ENCODE data around the gene CAMKK1.

Gene CAMKK1

DNA sequence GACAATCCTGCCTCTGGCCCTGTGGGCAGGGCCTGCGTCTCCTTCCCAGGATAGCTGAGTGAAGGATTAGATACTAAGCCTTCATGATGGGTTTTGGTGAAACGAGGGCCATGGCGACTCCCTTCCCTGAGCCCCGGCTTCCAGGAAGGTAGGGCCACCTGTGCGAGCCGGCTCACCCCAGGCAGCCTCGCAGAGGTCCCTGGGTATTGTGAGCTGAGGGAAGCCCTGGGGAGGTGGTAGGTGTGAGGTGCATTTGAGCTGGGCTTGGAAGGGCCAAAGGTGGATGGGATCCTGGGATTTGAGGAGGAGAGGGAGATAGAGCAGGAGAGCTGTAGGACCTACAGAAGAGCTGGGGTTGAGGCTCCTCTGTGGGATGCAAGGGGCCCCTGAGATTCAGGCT, 29.9 kb upstream of the CAMKK1 start:
- Mint-ChIP-seq H3K4me3 (no peak overlapping the region), H3K27me3 (no peaks in the 10 kb centered on the region), H3K4me1 (peaks cover 49% of the 10 kb centered on the region), H3K9me3 (no peaks in the 10 kb centered on the region), H3K27ac (peak overlapping the region; percentile 8), H3K36me3 (peaks cover 24% of the 10 kb centered on the region)
- no peak for ATAC-seq

DNA sequence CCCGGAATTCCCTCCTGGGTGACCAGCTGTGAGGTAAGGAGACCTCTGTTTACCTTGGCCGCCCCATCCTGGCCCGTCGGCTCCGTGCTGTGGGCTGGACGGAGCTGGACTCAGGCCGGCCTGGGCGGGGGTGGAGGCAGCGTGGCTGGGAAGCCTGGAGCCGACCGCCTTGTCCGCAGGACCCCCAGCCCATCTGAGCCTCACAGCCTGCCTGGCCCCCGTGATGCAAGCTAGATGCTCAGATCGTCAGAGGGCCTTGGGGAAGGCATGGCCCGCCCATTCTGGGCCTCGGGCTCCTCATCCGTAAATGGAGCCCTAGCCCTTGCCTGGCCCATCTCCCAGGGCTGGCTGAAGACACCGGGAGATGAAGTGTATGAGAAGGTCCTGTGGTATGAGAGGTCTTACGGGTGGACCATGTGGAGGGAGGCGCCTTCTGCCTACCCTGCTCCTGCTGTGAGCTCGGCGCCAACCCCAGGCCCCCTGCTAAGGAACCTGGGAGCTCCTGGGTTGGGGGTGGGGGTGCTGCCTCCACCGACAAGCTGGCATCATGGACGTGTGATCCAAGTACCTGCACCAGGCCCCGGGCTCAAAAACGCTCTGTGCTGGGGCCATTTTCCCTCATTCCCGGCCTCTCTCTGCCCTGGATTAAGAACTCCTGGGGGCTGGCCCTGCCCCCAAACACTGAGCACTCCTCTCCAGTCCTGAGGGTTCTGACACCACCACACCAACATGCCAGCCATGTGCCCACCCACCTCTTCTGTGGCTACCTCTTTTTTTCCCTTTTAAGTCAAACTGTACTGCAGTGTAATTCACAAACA, 28.9 kb upstream of the CAMKK1 start:
- H3K4me3 Mint-ChIP-seq, result no peak overlapping the region
- H3K27ac Mint-ChIP-seq, result peak overlapping the region; percentile 8
- peaks cover 52% of the 10 kb centered on the region for H3K4me1 Mint-ChIP-seq
- peaks cover 14% of the 10 kb centered on the region for H3K36me3 Mint-ChIP-seq
- ATAC-seq, result no peak
- H3K27me3 Mint-ChIP-seq, result no peaks in the 10 kb centered on the region
- H3K9me3 Mint-ChIP-seq, result no peaks in the 10 kb centered on the region

DNA sequence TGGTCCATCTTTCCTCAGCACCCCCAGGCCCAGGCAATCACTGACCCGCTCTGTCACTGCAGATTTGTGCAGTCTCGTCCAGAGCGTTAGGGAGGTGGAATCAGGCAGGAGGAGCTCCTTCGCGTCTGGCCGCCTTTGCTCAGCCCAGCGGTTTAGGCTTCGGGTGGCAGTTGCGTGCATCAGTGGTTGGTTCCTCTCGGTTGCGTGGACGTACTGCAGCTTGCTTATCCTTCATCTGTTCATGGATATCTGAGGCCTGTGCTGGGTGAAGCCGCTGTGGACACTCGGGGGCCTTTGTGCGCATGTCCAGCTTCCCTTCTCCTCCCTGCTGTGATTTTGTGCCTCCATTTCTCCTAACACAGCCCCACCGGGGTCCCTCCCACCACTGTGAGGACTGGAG, 28.2 kb upstream of the CAMKK1 start:
- no peaks in the 10 kb centered on the region for H3K27me3 Mint-ChIP-seq
- ATAC-seq, result no peak
- no peak overlapping the region for H3K27ac Mint-ChIP-seq

DNA sequence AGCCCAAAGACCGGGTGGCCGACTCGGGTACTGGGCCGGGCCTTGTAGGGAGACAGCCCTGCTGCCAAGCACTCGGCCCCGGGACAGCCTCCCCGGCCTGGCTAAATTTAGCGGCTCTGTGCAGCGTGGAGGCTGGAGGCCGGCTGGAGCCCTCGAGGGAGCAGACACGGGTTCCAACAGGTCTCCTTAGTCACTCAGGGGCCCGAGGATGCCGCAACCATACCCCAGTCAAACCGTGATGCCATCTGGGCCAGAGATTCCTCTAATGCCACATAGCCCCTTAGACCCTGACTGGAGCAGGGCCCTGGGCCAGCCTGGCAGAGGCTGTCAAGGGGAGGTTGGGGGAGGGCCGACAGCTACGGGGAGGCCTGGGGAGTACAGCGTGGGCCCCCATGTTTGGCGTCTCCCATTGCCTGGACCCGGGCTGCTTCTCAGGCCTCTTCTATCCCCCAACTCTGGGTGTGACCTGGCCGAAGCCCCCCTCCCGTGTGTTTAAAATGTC, 26.3 kb upstream of the CAMKK1 start:
- Mint-ChIP-seq H3K27me3 (no peaks in the 10 kb centered on the region), H3K27ac (no peak overlapping the region), H3K36me3 (no peaks in the 10 kb centered on the region), H3K4me3 (no peak overlapping the region), H3K9me3 (no peaks in the 10 kb centered on the region), H3K4me1 (peaks cover 69% of the 10 kb centered on the region)
- no peak for ATAC-seq

More for the DNA sequence above, 28.2 kb upstream of the CAMKK1 start:
- Mint-ChIP-seq H3K4me3 (no peak overlapping the region), H3K9me3 (no peaks in the 10 kb centered on the region), H3K4me1 (peaks cover 57% of the 10 kb centered on the region), H3K36me3 (peaks cover 8% of the 10 kb centered on the region)

DNA sequence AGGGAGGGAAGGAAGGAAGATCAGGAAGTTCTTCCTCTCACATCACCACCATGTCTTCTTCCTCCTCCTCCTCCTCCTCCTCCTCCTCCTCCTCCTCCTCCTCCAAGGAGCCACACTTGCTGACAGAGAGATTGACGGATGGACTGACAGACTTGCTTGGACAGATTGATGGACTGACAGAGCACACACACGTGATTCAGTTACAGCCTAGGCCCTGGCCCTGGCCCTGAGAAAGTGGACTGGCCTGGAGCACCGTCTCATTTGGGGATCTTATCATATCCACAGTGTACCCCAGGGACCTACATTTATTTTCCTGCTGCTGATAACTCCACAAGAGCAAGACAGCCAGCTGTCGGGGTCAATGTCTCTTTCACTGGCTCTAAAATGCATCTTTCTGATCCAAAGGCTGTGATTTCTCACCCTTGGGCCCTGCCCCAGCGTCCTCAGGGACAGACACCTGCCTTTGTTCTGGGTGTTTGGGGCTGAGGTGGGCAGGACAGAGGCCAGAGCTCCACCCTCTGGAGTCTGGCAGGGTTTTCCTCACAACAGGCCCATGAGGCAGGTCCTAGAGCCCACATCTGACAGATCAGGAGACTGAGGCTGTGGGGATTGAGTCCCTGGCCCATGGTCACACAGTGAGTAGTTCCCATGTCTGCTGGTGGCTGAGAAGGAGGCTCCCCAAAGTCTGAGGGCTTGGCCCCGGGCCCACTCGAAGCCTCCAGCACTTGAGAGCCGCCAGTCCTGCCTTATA, 25.7 kb upstream of the CAMKK1 start:
- Mint-ChIP-seq H3K36me3 (no peaks in the 10 kb centered on the region), H3K27ac (peak overlapping the region; percentile 27), H3K9me3 (no peaks in the 10 kb centered on the region), H3K4me3 (no peak overlapping the region), H3K27me3 (no peaks in the 10 kb centered on the region), H3K4me1 (peaks cover 71% of the 10 kb centered on the region)
- ATAC-seq, result no peak

DNA sequence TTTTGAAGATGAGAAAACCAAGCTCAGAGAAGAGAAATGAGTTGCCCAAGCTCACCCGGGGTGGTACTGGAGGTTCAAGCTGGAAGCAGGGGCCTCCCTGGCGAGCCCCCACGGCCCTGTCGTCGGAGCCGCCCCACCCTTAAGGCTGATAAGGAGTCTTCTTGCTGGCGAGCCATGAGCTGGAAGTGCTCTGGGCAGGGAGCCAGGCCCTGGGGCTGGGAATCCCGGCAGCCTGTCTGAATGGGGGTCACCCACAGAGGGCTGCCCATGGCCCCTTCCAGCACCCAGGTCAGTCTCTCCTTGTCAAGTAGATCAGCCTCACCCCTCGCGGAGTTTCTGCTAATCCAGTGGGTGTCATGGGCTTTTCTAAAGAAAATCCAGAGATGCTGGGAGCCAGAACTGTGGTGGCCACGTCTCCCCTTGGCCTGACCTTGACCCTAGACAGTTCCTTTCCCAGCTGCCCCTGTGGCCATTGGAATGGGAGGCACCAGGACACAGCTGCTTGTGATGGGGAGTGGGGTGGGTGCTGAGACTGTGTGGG, 24.6 kb upstream of the CAMKK1 start:
- no peaks in the 10 kb centered on the region for H3K27me3 Mint-ChIP-seq
- peak overlapping the region; percentile 91 for H3K27ac Mint-ChIP-seq
- H3K4me1 Mint-ChIP-seq, result peaks cover 69% of the 10 kb centered on the region
- ATAC-seq, result no peak
- no peaks in the 10 kb centered on the region for H3K36me3 Mint-ChIP-seq
- no peaks in the 10 kb centered on the region for H3K9me3 Mint-ChIP-seq
- H3K4me3 Mint-ChIP-seq, result no peak overlapping the region

DNA sequence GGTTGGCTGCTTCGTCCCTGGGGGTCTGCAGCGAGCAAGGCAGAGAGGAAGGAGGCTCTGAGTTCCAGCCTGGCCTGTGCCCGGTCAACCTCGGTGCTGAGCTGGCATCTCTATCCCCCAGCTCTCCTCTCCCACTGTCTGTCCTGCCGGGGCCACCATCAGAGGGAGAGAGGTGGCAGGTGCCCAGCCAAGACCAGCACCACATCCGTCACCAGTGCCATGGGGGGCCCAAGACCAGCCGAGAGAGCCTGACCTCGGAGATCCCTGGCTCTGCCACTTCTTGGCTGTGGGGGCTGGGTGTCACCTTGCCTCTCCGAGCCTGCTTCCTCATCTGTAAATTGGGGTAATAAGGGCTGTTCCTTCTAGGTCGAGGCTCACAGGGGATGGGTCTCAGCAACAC, 24.0 kb upstream of the CAMKK1 start:
- ATAC-seq, result no peak
- Mint-ChIP-seq H3K4me1 (peaks cover 69% of the 10 kb centered on the region), H3K4me3 (peak overlapping the region; percentile 76), H3K27me3 (no peaks in the 10 kb centered on the region), H3K36me3 (no peaks in the 10 kb centered on the region), H3K27ac (peak overlapping the region; percentile 91), H3K9me3 (no peaks in the 10 kb centered on the region)

DNA sequence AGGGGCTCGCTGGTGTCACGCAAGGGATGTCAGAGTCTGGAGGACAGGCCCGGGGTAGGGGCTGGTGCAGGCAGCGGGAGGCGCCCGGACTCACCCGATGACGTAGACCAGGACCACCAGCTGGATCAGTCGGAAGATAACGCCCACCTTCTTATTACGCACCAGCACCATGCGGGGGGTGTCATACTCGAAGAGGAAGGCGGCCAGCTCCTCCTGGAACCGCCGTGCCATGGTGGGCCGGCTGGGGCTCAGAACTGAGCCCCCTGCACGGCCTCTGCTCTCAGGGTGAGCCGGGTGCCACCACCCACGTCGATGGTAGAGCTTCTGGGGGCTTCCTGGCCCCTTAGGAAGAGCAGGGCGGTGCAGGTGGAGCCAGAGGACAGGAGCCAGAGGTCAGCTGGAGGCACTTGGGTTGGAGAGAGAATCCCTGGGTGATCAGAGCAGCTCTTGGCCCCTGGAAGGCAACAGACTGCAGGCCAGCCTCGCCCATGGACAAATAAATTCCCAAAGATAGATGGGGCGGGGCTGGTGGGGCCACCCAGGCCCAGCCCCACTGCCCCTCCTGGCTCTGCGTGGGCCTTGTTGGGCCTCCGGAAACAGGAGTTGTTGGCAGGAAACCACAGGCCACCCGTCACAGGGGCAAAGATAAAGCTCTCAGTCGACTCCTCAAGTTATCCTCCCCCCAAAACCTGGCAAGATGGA, 23.3 kb upstream of the CAMKK1 start, which contains the start of gene P2RX1:
Gene P2RX1, minus strand, starts transcription at position 471 of the 702 bp plus-strand sequence. Its CDS starts 240 bp downstream, at position 231.
- Mint-ChIP-seq H3K4me1 (peaks cover 69% of the 10 kb centered on the region), H3K36me3 (no peaks in the 10 kb centered on the region), H3K27ac (peak within 1 kb of the TSS; percentile 91), H3K27me3 (no peaks in the 10 kb centered on the region), H3K9me3 (no peaks in the 10 kb centered on the region), H3K4me3 (peak within 1 kb of the TSS; percentile 76)
- no peak for ATAC-seq

DNA sequence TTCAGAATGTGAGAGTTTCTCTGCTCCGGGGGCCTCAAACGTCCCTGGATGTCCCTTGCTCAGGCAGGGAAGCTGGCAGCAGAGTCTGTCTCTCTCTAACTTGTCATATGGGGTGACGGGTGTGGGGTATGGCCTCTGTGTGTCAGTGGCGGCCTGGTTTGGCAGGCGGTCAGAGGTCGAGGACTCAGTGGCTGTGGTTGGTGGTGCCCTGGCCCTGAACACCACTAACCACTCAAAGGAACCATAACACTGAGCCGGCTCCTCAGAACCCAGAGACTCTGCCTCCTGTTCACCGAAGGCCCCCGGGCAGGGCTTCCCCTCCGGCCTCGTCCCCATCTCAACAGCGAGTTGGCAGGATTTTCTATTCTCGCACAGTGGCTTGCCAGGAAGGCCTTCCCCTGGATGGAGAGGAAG, 22.7 kb upstream of the CAMKK1 start:
- Mint-ChIP-seq H3K4me1 (peaks cover 69% of the 10 kb centered on the region), H3K27me3 (no peaks in the 10 kb centered on the region), H3K27ac (peak overlapping the region; percentile 91), H3K36me3 (no peaks in the 10 kb centered on the region), H3K9me3 (no peaks in the 10 kb centered on the region), H3K4me3 (peak overlapping the region; percentile 76)
- no peak for ATAC-seq

DNA sequence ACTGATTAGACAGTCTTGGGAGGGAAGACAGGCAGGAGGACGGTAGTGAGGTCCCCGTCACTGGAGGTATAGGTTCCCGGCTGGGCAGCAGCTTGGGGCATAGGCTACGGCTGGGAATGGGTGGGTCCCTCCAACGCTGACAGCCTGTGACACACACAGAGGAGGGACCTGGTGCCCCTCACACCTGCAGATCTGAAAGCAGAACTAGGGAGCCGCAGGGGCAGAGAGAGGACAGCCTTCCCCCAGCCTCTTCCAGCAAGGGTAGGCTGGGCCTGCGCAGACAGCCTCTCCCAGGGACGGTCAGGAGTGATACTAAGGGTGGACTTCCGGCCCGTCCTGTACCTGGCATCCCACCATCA, 21.4 kb upstream of the CAMKK1 start:
- Mint-ChIP-seq H3K27ac (peak overlapping the region; percentile 91), H3K4me1 (peaks cover 79% of the 10 kb centered on the region), H3K36me3 (no peaks in the 10 kb centered on the region), H3K9me3 (no peaks in the 10 kb centered on the region), H3K4me3 (peak overlapping the region; percentile 76), H3K27me3 (no peaks in the 10 kb centered on the region)
- peak; percentile 88 for ATAC-seq

DNA sequence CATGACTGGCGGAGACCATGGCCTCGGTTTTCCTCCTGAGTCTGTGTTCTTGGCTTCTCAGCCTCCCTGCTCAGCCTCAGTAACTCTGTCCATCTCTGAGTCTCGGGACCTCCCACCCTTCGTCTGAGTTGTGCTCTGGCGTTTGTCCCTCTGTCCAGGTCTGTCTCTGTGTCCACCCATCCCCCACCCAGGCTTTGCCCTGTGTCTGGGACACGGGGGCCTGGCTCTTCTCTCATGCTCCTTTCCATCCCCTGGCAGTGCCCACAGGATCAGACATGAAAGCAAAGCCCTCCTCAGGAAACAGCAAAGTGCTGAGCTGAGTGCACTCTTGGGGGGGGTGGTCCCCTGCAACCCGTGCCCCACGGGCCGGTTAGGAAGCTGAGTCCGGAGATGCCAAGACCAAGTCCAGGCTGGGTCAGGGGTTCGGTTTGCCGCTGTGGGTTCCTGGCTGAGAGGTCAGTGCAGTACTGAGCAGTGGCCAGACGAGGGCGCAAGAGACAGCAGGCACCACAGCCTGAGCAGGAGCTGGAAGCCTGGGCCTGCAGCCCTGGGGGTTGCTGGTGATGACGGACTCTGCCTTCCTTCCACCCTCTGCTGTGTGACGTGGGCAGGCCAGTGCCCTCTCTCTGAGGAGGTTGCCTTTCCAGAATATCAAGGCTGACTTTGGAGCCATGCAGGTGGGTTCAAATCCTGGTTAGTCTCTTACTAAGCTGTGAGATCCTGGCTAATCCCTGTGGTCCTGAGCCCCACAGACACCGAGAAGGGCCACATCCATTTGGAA, 20.9 kb upstream of the CAMKK1 start:
- Mint-ChIP-seq H3K27me3 (no peaks in the 10 kb centered on the region), H3K4me3 (peak overlapping the region; percentile 76), H3K27ac (peak overlapping the region; percentile 91), H3K9me3 (no peaks in the 10 kb centered on the region), H3K36me3 (no peaks in the 10 kb centered on the region), H3K4me1 (peaks cover 82% of the 10 kb centered on the region)
- peak; percentile 81 for ATAC-seq

DNA sequence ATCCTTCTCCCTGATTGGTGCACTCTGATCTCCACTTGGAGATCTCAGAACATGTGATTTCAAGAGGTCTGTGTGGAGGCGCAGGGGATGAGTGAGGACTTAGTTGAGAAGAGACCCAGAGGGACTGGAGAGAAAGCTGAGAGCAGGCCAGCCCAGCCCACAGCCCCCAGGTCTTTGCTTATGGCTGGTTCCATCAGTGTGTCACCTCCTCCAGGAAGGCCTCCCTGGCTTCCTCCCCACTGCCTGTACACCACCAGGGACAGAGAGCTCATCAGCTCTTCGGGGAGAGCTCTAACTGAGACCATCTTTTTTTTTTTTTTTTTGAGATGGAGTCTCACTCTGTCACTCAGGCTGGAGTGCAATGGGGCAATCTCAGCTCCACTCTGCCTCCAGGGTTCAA, 20.0 kb upstream of the CAMKK1 start:
- Mint-ChIP-seq H3K9me3 (no peaks in the 10 kb centered on the region), H3K27ac (peak overlapping the region; percentile 91), H3K4me1 (peaks cover 82% of the 10 kb centered on the region), H3K4me3 (no peak overlapping the region), H3K36me3 (no peaks in the 10 kb centered on the region), H3K27me3 (no peaks in the 10 kb centered on the region)
- ATAC-seq, result no peak

DNA sequence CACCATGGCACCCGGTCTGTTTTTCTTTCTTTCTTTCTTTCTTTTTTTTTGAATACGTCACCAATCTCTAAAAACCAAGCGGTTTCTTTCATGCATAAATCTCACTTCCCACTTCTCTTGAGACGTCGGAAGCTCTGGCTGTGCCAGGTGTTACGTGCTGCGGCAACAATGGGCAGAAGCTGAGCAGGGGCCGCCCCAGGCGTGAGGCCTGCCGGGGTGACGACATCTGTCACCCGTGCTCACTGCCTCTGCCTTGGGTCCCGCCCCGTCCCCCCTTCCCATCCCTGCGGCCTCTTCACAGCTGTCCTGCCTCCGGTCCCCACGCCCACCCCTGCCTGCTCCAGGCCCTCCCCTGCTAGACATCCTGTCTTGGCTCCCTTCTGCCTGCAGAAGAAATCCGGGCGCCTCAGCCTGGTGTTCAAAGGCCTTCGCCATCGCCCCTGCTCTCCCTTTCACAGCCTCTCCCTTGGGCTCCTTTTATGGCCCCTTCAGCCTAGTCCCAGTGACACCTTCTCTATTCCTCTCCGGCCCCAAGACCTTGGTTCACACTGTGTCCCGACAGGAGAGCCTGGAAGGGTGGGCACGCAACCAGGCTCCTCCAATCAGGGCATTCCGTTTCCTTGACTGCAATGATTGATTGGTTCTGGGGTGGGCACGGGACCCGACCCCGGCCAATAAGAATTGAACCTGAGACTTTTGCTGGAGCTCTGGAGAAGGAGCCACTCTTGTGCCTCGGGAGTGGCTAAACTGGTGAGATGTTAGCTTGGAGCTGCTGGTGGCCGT, 18.6 kb upstream of the CAMKK1 start:
- ATAC-seq, result peak; percentile 91
- peaks cover 75% of the 10 kb centered on the region for H3K4me1 Mint-ChIP-seq
- no peaks in the 10 kb centered on the region for H3K9me3 Mint-ChIP-seq
- H3K36me3 Mint-ChIP-seq, result no peaks in the 10 kb centered on the region
- H3K27ac Mint-ChIP-seq, result peak overlapping the region; percentile 91
- H3K27me3 Mint-ChIP-seq, result no peaks in the 10 kb centered on the region
- peak overlapping the region; percentile 50 for H3K4me3 Mint-ChIP-seq

Measured in stimulated activated memory B cell treated with anti-CD40 and anti-IgM and Interleukin-4, amounts not matched to agents 10 μg/mL and 1 μg/mL and 100 μg/mL, for 72 hours (primary cell).